ENCODE data around the gene PROM1. TPM values are rescaled to one million over a fixed set of nuclear protein-coding genes. Genes with fewer than 3 reads are reported as not detected.

The PROM1 gene
- total and polyA plus RNA-seq, 7 donors = 0.16 to 1.5 (median 0.84) TPM

GRCh38 chr4:16018841-16019240, 65.0 kb downstream of the PROM1 start:
- WGBS, 3 donors = 80 to 88% (median 83%) methylated on average over 4 of the region's 4 CpGs
- Histone ChIP-seq H3K27me3 (ENCODE audit: insufficient read depth in 3 of 3, low read length in 2 of 3) (no peaks in the 10 kb centered on the region), H3K9me3 (no peaks in the 10 kb centered on the region), H3K36me3 (ENCODE audit: insufficient read depth in 1 of 2, low read depth in 1 of 2) (no peaks in the 10 kb centered on the region), H3K27ac (no peak overlapping the region), H3K4me1 (no peaks in the 10 kb centered on the region), H3K4me3 (no peak overlapping the region)
- DNase-seq (no peak), ATAC-seq (no peak)
- TF ChIP-seq CTCF (IDR thresholded peaks at IDR 0.05) = no peak
- intact Hi-C loops (cut with DNase I) = no loop called here

GRCh38 chr4:16018061-16018676, 65.7 kb downstream of the PROM1 start:
- intact Hi-C loops (cut with DNase I) = no loop called here
- Histone ChIP-seq H3K27me3 (ENCODE audit: insufficient read depth in 3 of 3, low read length in 2 of 3) (no peaks in the 10 kb centered on the region), H3K4me3 (no peak overlapping the region), H3K4me1 (no peaks in the 10 kb centered on the region), H3K9me3 (no peaks in the 10 kb centered on the region), H3K36me3 (ENCODE audit: insufficient read depth in 1 of 2, low read depth in 1 of 2) (no peaks in the 10 kb centered on the region), H3K27ac (no peak overlapping the region)
- ATAC-seq (no peak), DNase-seq (no peak)
- TF ChIP-seq CTCF (IDR thresholded peaks at IDR 0.05) = no peak
- 90 to 97% (median 96%) methylated on average over 8 of the region's 8 CpGs for WGBS, 3 donors

GRCh38 chr4:16016536-16016935, 67.3 kb downstream of the PROM1 start:
- DNase-seq (no peak), ATAC-seq (no peak)
- Histone ChIP-seq H3K9me3 (no peaks in the 10 kb centered on the region), H3K36me3 (ENCODE audit: insufficient read depth in 1 of 2, low read depth in 1 of 2) (no peaks in the 10 kb centered on the region), H3K4me3 (no peak overlapping the region), H3K4me1 (no peaks in the 10 kb centered on the region), H3K27ac (no peak overlapping the region), H3K27me3 (ENCODE audit: insufficient read depth in 3 of 3, low read length in 2 of 3) (no peaks in the 10 kb centered on the region)
- intact Hi-C loops (cut with DNase I) = no loop called here
- 65 to 85% (median 78%) methylated on average over 2 of the region's 2 CpGs for WGBS, 3 donors
- no peak for TF ChIP-seq CTCF (IDR thresholded peaks at IDR 0.05)

- Histone ChIP-seq H3K4me3 (no peak overlapping the region), H3K4me1 (no peaks in the 10 kb centered on the region), H3K36me3 (ENCODE audit: insufficient read depth in 1 of 2, low read depth in 1 of 2) (no peaks in the 10 kb centered on the region), H3K27me3 (ENCODE audit: insufficient read depth in 3 of 3, low read length in 2 of 3) (no peaks in the 10 kb centered on the region), H3K9me3 (no peaks in the 10 kb centered on the region), H3K27ac (no peak overlapping the region)
- peak; percentile 51 to 70 (median 68) for ATAC-seq
- DNase-seq = no peak
- intact Hi-C loops (cut with DNase I) = no loop called here
- 41 to 67% (median 54%) methylated on average over 6 of the region's 6 CpGs for WGBS, 3 donors
- no peak for TF ChIP-seq CTCF (IDR thresholded peaks at IDR 0.05)
These were observed 72.7 kb downstream of the PROM1 start for GRCh38 chr4:16011173-16011572.

- WGBS, 3 donors = 63 to 84% (median 78%) methylated on average over 4 of the region's 4 CpGs
These were observed 74.7 kb downstream of the PROM1 start for GRCh38 chr4:16009153-16009552.

More at GRCh38 chr4:16009153-16009552, 74.7 kb downstream of the PROM1 start:
- DNase-seq = no peak
- no peak overlapping the region for H3K4me3 ChIP-seq
- H3K4me1 ChIP-seq = no peaks in the 10 kb centered on the region
- no peaks in the 10 kb centered on the region for H3K36me3 ChIP-seq (ENCODE audit: insufficient read depth in 1 of 2, low read depth in 1 of 2)
- intact Hi-C loops (cut with DNase I) = no loop called here
- no peak for TF ChIP-seq CTCF (IDR thresholded peaks at IDR 0.05)
- ATAC-seq = no peak
- no peak overlapping the region for H3K27ac ChIP-seq
- H3K9me3 ChIP-seq = no peaks in the 10 kb centered on the region
- no peaks in the 10 kb centered on the region for H3K27me3 ChIP-seq (ENCODE audit: insufficient read depth in 3 of 3, low read length in 2 of 3)
